SK-N-SH treated with all-trans-retinoic acid at 6 μM for 48 hours (cell line): ENCODE results near the gene VTI1A.

Experiments
- ATAC-seq: fragments of 200-7000 bp; cut with Tn5 transposase; 3 replicates; pipeline ENCODE4 v1.9.1; 2020; ENCODE audit warnings: mild to moderate bottlenecking, moderate library complexity
- ARNTL ChIP-seq: fragments of 450-650 bp; formaldehyde crosslinking; IDR thresholded peaks from 2 replicates; pipeline ENCODE4 v1.5.0; 2020; ENCODE audit warnings: low read depth, mild to moderate bottlenecking, moderate library complexity, borderline replicate concordance
- CREB5 ChIP-seq: fragments of 250-450 bp; sonication (Bioruptor Pico); IDR thresholded peaks from 2 replicates; pipeline ENCODE4 v1.5.1; 2020; ENCODE audit warnings: low read depth, mild to moderate bottlenecking, moderate library complexity
- CSRNP3 ChIP-seq: fragments of 250-450 bp; sonication (Bioruptor Pico); IDR thresholded peaks from 2 replicates; pipeline ENCODE4 v1.5.1; 2021; ENCODE audit warnings: mild to moderate bottlenecking, moderate library complexity
- ESRRG ChIP-seq: fragments of 250-450 bp; sonication (Bioruptor Pico); IDR thresholded peaks from 2 replicates; pipeline ENCODE4 v1.6.1; 2021; ENCODE audit warnings: mild to moderate bottlenecking
- ISL1 ChIP-seq: fragments of 250-450 bp; sonication (Bioruptor Pico); IDR thresholded peaks from 2 replicates; pipeline ENCODE4 v2.1.2; 2022; ENCODE audit warnings: mild to moderate bottlenecking, moderate library complexity
- OSR1 ChIP-seq: fragments of 250-450 bp; sonication (Bioruptor Pico); IDR thresholded peaks from 2 replicates; pipeline ENCODE4 v1.8.0; 2022; ENCODE audit warnings: moderate library complexity, mild to moderate bottlenecking, inconsistent platforms
- POU6F1 ChIP-seq: fragments of 250-450 bp; sonication (Bioruptor Pico); IDR thresholded peaks from 2 replicates; pipeline ENCODE4 v1.8.0; 2021; ENCODE audit warnings: low read depth, mild to moderate bottlenecking, moderate library complexity, borderline replicate concordance
- PPARA ChIP-seq: fragments of 250-450 bp; sonication (Bioruptor Pico); IDR thresholded peaks from 2 replicates; pipeline ENCODE4 v1.5.0; 2020; ENCODE audit warnings: mild to moderate bottlenecking, borderline replicate concordance
- SNAI2 ChIP-seq: fragments of 250-450 bp; sonication (Bioruptor Pico); IDR thresholded peaks from 2 replicates; pipeline ENCODE4 v1.5.0; 2020; ENCODE audit warnings: mild to moderate bottlenecking, moderate library complexity
- TCF4 ChIP-seq: fragments of 250-450 bp; sonication (Bioruptor Pico); IDR thresholded peaks from 2 replicates; pipeline ENCODE4 v1.8.0; 2021; ENCODE audit warnings: mild to moderate bottlenecking, moderate library complexity, borderline replicate concordance
- TOX ChIP-seq: fragments of 250-450 bp; sonication (Bioruptor Pico); IDR thresholded peaks from 2 replicates; pipeline ENCODE4 v1.8.0; 2021; ENCODE audit warnings: mild to moderate bottlenecking, moderate library complexity, borderline replicate concordance
- ZC3H10 ChIP-seq: fragments of 250-450 bp; sonication (Bioruptor Pico); IDR thresholded peaks from 2 replicates; pipeline ENCODE4 v1.5.1; 2021; ENCODE audit warnings: mild to moderate bottlenecking, moderate library complexity
- ZFP3 ChIP-seq: fragments of 250-450 bp; sonication (Bioruptor Pico); IDR thresholded peaks from 2 replicates; pipeline ENCODE4 v1.5.0; 2020; ENCODE audit warnings: mild to moderate bottlenecking, moderate library complexity
- ZFP30 ChIP-seq: fragments of 450-650 bp; formaldehyde crosslinking; IDR thresholded peaks from 2 replicates; pipeline ENCODE4 v1.5.0; 2022; ENCODE audit warnings: mild to moderate bottlenecking, moderate library complexity
- ZNF565 ChIP-seq: fragments of 450-650 bp; formaldehyde crosslinking; conservative IDR thresholded peaks from 2 replicates; pipeline ENCODE4 v1.5.0; 2020; ENCODE audit warnings: low read depth, mild to moderate bottlenecking, moderate library complexity
- ZNF8 ChIP-seq: fragments of 450-650 bp; formaldehyde crosslinking; IDR thresholded peaks from 2 replicates; pipeline ENCODE4 v1.5.0; 2020; ENCODE audit warnings: mild to moderate bottlenecking, moderate library complexity

VTI1A gene

GRCh38 chr10:112643600-112644264, 196.7 kb downstream of the VTI1A start (continued):
- TF ChIP-seq CSRNP3 (CRISPR knock-in tag) (no peak), ARNTL (no peak), TOX (CRISPR knock-in tag) (no peak), ZFP3 (CRISPR knock-in tag) (no peak), OSR1 (CRISPR knock-in tag) (no peak), POU6F1 (CRISPR knock-in tag) (no peak), ZFP30 (no peak), ZC3H10 (CRISPR knock-in tag) (no peak), ISL1 (CRISPR knock-in tag) (no peak), SNAI2 (CRISPR knock-in tag) (no peak), PPARA (no peak)

GRCh38 chr10:112644265-112644645, 197.2 kb downstream of the VTI1A start:
- no peak for TF ChIP-seq CSRNP3 (CRISPR knock-in tag)
- no peak for TF ChIP-seq ZFP30
- TF ChIP-seq POU6F1 (CRISPR knock-in tag) = no peak
- no peak for TF ChIP-seq ARNTL
- TF ChIP-seq TCF4 = no peak

GRCh38 chr10:112649006-112649821, 202.2 kb downstream of the VTI1A start:
- peak; percentile 62; the same call in 2 of the 3 replicates for ATAC-seq
- no peak for TF ChIP-seq ZC3H10 (CRISPR knock-in tag)
- TF ChIP-seq, all 23 proteins: peak for 0

More at GRCh38 chr10:112644265-112644645, 197.2 kb downstream of the VTI1A start:
- no peak for ATAC-seq

GRCh38 chr10:112649822-112650152, 202.8 kb downstream of the VTI1A start:
- ATAC-seq = no peak; the same call in 2 of the 3 replicates
- TF ChIP-seq CREB5 (CRISPR knock-in tag) (no peak), TOX (CRISPR knock-in tag) (no peak)

GRCh38 chr10:112650588-112651030, 203.6 kb downstream of the VTI1A start:
- ATAC-seq = no peak
- TF ChIP-seq ESRRG (CRISPR knock-in tag) = no peak
- 0 out of 2 replicates have a peak, but pooled peaks have one; percentile 23 for TF ChIP-seq ISL1 (CRISPR knock-in tag)
- TF ChIP-seq, all 23 proteins: peak for 1

- TF ChIP-seq ZFP3 (CRISPR knock-in tag) (no peak), ZNF8 (no peak), TOX (CRISPR knock-in tag) (no peak), ZFP30 (no peak), POU6F1 (CRISPR knock-in tag) (no peak), ZNF565 (CRISPR knock-in tag) (no peak)
- ATAC-seq = no peak
Measured at GRCh38 chr10:112653215-112653614, 206.2 kb downstream of the VTI1A start.
